GM21825 (cell line): ENCODE data around the gene TK2.
"Not testable (repeated sequence)": the region's sequence is repeated elsewhere in the genome, so short reads cannot be mapped to it uniquely, and the experiment has no call there.

Experiments
- ATAC-seq: cut with Tn5 transposase; IDR thresholded peaks from one replicate; pipeline ENCODE4 v1.9.1; 2021; ENCODE audit warnings: mild to moderate bottlenecking, moderate library complexity; ENCODE audit not compliant: unreplicated experiment

The TK2 gene

DNA sequence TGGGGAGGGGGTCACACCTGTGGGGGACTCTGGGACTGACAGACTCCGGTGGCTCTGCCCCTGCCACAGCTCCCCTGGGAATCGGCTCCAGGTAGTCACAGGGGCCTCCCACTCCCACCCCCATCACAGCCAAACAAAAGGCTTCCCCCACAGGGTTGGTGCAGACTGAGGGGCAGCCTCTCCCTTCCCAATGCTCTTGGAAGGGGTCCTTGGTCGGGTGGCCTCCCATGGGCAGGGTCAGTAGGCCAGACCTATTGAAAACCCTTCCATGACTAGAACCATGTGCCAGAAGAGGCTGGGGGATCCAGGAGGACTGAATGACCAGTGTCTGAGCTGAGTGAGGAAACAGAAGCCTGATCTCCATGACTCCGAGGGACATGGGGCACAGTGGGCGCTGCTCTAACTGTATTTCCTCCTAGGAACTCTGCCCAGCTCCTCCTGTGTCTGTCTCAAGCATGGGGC, 28.6 kb downstream of the TK2 start:
- no peak for ATAC-seq

DNA sequence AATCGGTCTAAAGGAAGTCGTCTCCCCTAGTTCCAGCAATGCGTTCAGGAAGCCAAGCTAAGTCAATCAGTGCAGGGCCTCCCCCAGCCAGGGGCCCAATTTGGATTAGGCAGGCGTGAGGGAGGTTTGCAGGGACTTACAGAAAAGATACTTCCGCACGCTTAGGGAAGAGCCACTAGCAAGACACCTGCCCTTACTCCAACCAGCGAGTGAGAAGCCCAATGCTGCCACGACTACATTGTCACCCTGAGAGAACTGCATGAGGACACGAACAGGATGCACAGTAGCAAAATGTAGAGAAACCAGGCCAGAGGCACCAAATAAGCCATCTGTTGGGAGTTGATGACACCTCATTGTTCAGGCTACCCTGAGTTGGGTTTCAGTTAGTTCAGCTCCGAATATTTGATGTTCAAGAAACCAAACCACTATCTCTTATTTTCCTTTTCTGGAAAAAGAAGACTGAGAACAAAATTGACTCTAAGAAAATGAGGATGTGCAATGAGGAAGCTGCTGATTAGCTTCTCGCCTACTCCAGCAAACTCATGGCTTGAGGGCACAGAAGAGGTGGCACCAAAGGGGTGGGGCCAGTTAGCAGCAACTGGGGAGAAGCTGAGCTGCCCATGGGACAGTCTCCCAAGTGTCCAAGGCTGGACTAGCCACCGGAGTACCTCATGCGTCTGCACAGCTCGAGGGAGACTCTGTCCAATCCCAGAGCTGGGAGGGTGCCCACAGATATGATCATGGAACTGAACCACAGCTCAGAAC, 29.3 kb downstream of the TK2 start:
- no peak for ATAC-seq

DNA sequence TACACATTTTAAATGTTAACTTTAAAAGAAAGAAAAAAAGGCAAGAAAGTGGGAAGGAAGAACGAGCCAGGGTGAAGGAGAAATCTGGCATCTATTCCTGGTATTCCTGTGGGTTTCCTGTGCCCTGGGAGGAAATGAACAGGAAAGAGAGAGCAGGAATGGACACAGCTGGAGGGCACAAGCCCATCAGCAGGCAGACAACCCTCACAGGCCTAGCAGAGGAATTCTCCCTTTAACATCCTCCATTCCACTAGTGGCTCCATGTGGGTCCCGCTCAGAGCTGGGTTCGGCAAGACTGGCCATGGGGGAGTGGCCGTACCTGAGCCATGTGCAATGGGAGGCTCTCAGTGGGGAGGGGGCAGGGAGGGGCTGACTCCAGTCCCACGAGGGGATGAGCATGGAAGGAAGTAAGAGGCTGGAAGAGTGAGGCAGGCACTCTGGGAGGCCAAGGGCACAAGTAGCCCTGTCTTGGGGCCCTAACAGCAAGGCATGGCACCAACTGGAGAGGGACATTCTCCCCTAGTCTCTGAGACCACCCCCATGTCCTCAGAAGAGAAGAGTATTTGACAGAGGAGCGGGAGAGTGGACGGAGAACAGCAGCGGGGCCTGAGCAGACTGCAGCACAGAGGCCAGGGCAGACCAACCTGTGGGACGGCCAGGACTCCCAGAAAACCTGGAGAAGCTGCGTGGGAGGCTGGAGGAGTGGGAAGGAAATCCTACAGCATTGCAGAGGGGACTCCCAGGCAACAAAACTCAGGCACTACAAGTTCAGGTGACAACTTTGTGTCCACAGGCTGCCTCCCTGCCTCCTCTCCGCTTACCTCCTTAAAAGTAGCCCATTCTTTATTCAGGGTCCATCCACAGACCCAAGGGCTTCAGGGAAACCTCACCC, 30.2 kb downstream of the TK2 start:
- no peak for ATAC-seq

DNA sequence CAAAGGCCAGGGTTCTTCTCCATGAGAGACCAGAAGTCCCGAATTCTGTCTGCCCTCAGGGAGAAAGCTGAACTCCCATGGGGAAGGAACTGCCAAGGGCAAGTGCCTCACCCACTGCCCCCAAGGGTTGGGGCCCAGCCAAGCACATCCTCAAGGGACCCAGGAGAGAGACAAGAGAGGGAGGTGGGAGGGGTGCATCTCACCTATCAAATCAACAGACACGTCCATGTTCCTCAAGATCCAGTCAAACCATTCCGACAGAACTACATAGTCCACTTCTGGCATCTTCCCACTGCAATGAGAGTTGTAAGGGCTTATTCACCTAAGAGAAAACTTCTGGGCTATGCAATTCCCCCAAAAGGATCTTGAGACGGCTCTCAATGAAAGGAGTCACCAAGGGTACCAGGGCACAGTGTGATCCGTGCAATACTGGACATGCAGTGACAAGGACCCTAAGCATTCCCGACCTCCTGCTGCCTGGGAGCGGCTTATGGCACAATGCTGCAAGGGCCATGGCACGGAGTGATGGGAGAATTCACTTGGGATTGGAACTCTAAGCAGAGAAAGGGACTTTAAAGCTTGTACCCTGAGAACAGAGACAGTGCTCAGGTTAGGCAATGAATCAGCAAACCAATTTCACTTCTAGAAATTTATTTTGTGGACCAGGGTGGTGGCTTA, 32.2 kb downstream of the TK2 start:
- ATAC-seq: no peak

DNA sequence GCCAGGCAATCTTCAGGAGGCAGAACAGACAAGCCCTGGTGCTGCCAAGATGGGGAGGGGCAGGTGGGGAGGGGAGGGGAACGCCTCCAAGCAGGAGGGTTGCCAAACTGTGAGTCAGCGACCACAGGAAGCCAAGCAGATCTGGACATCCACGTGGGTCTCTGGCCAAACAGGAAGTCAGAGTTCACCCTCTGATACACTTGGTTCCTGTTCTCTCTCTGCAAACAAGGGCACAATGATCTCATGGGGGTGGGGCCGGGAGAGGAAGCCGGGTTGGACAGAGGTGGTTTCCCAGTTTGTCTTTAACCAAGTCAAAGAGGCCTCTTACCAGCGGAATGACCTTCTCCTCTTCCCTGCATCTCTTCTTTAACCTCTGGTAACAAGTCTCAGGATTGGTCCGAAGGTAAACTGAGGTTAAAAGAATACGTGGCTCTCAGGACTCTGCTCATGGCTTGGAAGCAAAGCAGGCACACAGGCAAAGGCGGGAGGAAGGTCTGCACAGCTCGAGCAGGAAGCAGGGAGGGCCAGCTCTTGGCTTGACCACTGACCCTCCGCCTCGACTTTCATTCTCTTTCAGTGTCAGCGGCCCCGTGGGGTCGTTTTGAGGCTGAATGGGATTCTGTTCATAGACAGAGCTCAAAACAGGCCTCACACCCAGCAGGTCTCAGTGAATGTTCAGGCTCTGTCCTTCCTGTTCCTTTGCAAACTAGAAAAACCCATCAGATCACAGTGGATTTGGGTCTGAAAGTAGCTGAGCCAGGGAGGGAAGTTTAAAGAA, 32.9 kb downstream of the TK2 start:
- peak; percentile 97 for ATAC-seq

DNA sequence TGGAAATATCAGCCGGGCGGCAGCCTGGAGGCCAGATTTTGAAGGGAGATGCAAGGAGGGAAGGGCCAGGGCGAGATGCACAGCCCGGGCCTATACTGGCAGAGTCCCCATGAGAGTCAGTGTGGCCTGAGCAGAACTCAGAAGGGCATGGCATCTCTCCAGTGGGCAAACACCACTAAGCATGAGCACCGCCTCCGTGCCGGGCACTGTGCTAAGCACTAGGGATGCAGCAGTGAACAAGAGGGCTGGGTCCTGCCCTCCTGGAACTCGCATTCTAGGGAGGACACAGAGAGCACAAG, 33.5 kb downstream of the TK2 start:
- no peak for ATAC-seq

DNA sequence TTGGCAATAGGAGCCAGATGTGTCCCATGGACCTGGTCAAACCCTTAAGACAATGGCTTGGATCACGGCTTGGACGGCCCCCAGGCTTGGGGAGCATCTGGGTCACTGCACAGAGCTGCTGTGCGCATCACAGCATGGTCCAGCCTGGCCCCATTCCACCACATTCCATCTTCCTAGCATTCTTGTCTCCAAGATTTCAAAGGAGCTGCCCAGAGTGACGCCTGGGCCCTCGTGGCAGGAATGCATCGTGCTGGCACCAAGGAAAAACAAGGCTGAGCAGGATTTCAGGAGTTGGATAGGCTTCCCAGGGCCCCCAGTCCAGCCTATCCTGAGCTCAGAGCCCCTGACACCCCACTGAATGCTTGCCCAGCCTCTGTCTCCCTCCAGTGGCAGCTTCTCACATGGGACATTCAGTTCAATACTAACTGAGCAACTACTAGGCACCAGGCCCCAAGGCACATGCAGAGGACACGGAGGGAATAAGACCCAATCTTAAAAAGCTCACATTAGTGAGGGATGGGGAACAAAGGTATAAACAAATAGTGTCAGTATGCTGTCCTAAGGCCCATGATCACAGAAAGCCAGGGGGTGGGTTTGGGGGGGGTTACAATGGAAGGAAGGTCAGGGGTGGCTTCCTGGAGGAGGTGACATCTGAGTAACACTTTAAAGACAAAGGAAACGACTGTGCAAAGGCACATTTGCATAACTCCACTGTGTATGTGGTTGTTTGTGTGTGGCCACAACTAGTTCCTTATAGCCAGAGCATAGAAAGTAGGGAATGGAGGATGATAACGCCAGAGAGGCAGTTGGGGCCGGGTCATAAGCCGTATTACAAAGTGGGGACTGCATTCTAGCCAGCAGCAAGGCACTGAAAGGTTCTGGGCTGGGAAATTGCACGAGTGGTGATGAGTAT, 34.1 kb downstream of the TK2 start:
- ATAC-seq: no peak

DNA sequence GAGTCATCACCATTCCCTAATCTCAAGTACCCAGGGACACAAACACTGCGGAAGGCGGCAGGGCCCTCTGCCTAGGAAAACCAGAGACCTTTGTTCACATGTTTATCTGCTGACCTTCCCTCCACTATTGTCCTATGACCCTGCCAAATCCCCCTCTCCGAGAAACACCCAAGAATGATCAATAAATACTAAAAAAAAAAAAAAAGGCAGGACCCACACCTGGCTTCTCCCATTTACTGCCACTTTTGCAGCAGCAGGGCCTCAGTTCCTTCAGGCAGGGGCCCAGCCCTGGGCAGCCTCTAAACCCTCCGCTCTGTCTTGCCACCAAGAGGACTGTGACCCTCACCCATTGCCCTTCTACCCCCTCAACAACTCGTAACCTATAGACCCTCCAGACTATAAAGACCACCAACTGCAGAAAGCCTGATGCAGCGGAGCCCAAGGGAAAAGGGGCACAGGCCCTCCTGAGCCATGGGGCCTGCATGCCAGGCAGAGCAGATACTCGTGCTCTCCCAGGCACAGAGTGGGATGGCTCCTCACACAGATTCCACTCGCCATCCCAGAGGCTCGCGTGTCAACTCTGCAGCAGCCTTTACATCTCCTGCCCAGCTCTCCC, 34.8 kb downstream of the TK2 start:
- not testable (repeated sequence) for ATAC-seq

DNA sequence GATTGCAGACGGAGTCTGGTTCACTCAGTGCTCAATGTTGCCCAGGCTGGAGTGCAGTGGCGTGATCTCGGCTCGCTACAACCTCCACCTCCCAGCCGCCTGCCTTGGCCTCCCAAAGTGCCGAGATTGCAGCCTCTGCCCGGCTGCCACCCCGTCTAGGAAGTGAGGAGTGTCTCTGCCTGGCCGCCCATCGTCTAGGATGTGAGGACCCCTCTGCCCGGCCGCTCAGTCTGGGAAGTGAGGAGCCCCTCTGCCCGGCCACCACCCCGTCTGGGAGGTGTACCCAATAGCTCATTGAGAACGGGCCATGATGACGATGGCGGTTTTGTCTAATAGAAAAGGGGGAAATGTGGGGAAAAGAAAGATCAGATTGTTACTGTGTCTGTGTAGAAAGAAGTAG, 35.5 kb downstream of the TK2 start:
- ATAC-seq: not testable (repeated sequence)

DNA sequence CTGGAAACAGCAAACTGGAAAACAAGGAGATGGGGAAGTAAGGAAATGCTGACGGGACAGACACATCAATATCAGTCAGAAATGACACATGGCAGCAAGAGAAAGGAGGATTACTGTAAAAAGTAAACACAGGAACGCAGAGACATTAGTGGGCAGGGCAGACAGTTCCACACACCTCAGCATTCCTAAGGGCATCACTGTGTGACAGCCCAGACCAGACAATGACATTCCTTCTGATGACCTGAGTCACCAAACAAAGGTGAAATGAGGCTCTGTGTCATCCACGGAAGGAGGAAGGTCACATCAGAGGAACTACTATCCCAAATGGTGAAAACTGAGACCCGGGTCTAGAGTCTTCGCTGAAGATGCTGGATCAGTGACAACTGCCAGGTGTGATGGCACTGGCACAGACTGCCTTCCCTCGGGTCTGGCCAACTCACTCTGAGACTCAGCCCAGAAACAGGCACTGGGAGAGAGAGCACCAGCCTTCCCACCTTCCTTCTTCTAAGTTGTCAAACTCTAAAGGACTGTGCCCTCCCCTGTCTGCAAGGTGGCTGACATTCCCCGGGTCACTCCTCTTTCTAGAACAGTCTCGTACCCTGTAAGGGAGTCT, 36.7 kb downstream of the TK2 start:
- ATAC-seq: no peak

DNA sequence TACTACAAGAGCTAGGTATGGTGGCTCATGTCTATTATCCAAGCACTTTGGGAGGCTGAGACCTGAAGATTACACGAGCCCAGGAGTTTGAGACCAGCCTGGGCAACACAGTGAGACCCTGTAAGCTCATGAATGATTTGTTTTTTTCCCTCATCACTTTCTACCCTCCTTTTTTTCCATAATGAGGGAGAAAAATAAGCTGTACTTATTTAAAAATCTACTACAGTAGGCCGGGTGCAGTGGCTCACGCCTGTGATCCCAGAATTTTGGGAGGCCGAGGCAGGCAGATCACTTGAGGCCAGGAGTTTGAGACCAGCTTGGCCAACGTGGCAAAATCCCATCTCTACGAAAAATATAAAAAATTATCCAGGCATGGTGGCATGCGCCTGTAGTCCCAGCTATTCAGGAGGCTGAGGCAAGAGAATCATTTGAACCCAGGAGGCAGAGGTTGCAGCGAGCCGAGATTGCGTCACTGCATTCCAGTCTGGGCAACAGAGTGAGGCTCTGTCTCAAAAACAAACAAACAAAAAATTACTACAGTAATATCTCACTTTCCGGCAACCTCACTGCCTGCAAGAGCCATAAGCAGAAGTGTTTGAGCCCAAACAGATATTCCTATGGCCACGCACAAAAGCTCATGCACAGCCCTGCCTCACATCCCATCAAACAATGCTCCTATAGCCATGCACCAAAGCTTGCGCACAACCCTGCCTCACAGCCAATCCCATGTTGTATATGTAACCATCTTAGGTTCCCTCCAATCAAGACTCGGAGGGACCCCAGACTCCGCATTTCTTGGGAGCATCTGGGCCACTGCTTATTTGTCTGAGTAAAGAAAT, 37.4 kb downstream of the TK2 start:
- ATAC-seq: no peak

DNA sequence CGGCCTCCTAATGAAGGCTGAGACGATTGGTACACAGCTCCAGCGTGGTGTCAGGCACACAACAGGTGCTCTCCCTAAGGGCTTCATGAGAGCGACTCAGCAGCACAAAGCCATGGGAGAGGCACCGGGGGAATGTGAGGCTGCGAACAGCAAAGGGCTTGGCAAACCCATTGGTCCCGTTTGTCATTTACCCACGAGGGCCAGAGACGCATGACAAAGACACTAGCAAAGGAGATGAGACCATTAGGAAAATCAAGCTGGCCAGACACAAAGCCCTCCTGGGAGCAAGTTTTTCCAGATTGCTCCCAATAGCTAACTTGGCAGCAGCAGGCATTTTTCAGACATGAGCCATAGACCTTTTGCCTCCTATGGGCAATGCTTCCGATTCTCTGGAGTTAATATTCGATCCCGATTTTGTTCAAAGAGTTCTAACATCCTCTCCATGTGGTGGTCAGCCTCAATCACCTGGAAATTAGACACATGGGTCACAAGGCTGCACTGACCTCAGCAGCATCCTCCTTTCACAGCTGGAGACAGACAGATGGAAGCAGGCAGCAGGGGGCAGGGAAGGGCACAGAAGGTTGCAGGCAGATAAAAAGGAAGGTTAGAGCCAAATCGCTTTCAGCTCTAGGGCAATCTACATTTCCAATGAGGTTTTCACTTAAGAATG, 38.2 kb downstream of the TK2 start:
- no peak for ATAC-seq

DNA sequence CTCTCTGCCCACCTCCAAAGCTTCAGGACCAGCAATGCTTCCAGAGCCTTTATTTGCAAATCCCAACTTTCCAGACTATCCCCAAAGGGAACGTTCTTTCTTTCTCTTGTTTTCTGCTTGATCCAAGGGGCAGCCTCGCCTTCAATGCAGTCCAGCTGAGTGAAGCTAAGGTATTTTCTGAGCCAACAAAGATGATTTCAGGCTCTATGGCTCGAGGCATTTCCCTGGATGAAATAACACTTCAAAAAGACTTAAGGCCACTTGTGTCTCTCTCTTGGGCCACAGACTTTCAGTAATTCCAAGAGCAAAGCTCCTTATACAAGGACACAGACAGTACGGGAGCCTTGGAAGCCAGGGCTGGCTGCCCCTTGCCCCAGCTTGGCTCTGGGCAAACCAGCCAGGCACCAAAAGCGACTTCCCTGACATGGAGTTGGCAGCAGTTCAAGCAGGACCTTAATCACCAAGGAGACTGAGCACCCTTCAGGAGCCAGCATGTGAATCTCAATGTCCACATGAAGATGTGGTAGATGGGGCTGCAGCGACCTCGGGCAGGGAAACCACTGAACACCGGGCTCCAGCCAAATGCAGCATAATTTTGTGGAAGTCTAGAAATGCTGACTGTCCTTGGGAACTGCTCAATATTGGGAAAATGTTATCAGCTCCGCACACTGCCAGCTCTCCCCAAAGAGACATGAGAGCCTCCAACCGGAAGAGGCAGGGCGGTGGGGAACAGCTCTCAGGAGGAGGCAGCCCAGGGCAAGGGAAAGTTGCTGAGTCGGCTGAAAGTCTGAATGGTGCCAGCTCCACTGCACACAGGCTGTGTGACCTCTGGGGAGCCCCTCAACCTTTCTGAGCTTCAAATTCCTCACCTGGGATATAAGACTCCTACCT, 39.0 kb downstream of the TK2 start:
- ATAC-seq: no peak

DNA sequence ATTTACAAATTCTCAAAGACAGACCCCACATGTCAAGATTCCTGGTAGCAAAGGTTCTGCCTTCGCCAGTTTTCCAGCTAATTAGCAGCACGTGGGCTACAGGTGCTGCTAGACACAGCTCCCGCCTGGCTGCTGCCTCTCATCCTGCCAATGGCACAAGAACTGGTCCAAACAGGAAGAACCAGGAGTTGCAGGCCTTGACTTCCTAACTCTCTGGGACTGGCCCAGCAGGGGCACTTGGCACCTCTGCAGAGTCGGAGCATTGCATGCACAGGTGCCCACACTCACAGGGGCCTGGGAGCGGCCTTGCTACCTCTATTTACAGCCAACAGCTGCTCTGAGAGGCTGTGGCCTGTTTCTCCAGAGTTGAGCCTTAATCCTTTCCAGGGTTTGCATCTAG, 39.6 kb downstream of the TK2 start:
- no peak for ATAC-seq

DNA sequence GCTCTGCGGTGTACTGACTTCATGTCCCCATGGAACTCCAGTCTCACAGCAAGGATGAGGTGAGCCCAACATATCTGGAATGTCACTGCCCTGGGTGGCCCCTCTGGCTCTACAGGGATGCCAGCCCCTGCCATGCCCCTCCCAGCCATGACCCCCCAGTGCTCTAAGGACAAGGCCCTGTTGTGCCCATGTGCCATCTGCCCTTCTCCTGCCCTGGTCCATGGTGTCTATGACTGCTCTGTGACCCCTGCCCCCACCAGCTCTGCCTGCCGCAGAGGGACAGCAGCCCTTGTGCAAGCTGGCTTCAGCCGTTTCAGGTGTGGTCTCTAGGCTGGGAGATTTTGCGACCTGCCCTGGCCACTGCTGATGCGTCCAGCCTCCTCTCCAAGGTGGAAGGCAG, 40.3 kb downstream of the TK2 start:
- no peak for ATAC-seq

DNA sequence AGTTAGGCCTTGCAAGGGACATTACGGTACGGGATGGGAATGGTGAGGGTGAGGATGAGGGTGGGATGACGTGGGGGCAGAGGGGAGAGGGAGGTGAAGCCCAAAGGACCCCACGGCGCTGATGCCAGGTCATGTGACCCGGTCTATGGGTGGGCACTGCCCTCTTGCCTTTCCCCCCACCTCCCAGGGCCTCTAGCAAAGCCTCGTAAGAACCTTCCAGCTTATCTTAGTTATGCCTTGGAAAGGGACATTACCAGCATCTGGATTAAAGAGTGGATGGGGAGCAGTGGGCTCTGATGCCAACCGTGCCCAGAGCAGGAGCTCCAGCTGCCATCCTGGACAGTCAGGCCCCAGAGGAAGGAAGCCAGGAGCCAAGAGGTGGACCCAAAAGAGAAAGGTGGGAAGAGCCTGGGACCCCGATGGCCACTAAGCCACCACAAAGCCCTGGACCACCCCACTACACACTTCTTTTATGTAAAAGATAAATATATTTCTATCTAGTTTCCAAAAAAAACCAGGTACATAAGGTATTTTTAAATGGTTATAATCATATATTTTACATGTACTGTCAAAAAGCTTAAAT, 40.9 kb downstream of the TK2 start:
- ATAC-seq: no peak
